ENCODE measurements around the gene CASZ1.

The CASZ1 gene

GRCh38 chr1:10682108-10682445 lies 114.4 kb downstream of the CASZ1 start:
- TF ChIP-seq YY1 (IDR thresholded peaks at IDR 0.05; ENCODE audit: insufficient read depth, insufficient read length): no peak
- TF ChIP-seq SUZ12 (IDR thresholded peaks at IDR 0.05; ENCODE audit: extremely low read depth, insufficient read depth, insufficient read length): no peak
- no peak for TF ChIP-seq ZNF274 (IDR thresholded peaks at IDR 0.05; ENCODE audit: low read depth, low read length)
- no peaks in the 10 kb centered on the region for H3K36me3 ChIP-seq (ENCODE audit: insufficient read depth, insufficient read length, low read length)
- H3K27me3 ChIP-seq (ENCODE audit: insufficient read depth, insufficient read length): no peaks in the 10 kb centered on the region
- peaks cover 32% of the 10 kb centered on the region for H3K4me1 ChIP-seq (ENCODE audit: insufficient read depth, insufficient read length)
- peak overlapping the region; percentile 8 for H3K9ac ChIP-seq (ENCODE audit: insufficient read length, low read depth)
- H3K4me3 ChIP-seq (ENCODE audit: insufficient read length, low read depth): no peak overlapping the region
- no peak for DNase-seq (ENCODE audit: low read depth, low spot score)
- H3K9me3 ChIP-seq (ENCODE audit: insufficient read depth, low read length): no peaks in the 10 kb centered on the region

GRCh38 chr1:10681296-10682107 lies 114.9 kb downstream of the CASZ1 start:
- Histone ChIP-seq H3K9me3 (ENCODE audit: insufficient read depth, low read length) (no peaks in the 10 kb centered on the region), H3K36me3 (ENCODE audit: insufficient read depth, insufficient read length, low read length) (no peaks in the 10 kb centered on the region), H3K27me3 (ENCODE audit: insufficient read depth, insufficient read length) (no peaks in the 10 kb centered on the region), H3K4me1 (ENCODE audit: insufficient read depth, insufficient read length) (peaks cover 37% of the 10 kb centered on the region), H3K4me3 (ENCODE audit: insufficient read length, low read depth) (no peak overlapping the region), H3K9ac (ENCODE audit: insufficient read length, low read depth) (peak overlapping the region; percentile 8)
- TF ChIP-seq YY1 (IDR thresholded peaks at IDR 0.05; ENCODE audit: insufficient read depth, insufficient read length) (no peak), ZNF274 (IDR thresholded peaks at IDR 0.05; ENCODE audit: low read depth, low read length) (no peak), SUZ12 (IDR thresholded peaks at IDR 0.05; ENCODE audit: extremely low read depth, insufficient read depth, insufficient read length) (no peak)
- DNase-seq (ENCODE audit: low read depth, low spot score): no peak

- H3K4me3 ChIP-seq (ENCODE audit: insufficient read length, low read depth): no peak overlapping the region
- no peak overlapping the region for H3K9ac ChIP-seq (ENCODE audit: insufficient read length, low read depth)
- no peaks in the 10 kb centered on the region for H3K27me3 ChIP-seq (ENCODE audit: insufficient read depth, insufficient read length)
- no peak for DNase-seq (ENCODE audit: low read depth, low spot score)
- TF ChIP-seq ZNF274 (IDR thresholded peaks at IDR 0.05; ENCODE audit: low read depth, low read length) (no peak), SUZ12 (IDR thresholded peaks at IDR 0.05; ENCODE audit: extremely low read depth, insufficient read depth, insufficient read length) (no peak), YY1 (IDR thresholded peaks at IDR 0.05; ENCODE audit: insufficient read depth, insufficient read length) (no peak)
- no peaks in the 10 kb centered on the region for H3K9me3 ChIP-seq (ENCODE audit: insufficient read depth, low read length)
- H3K36me3 ChIP-seq (ENCODE audit: insufficient read depth, insufficient read length, low read length): no peaks in the 10 kb centered on the region
- peaks cover 28% of the 10 kb centered on the region for H3K4me1 ChIP-seq (ENCODE audit: insufficient read depth, insufficient read length)
Measured at GRCh38 chr1:10680487-10680886, 116.0 kb downstream of the CASZ1 start.

- Histone ChIP-seq H3K9ac (ENCODE audit: insufficient read length, low read depth) (no peak overlapping the region), H3K4me3 (ENCODE audit: insufficient read length, low read depth) (no peak overlapping the region), H3K4me1 (ENCODE audit: insufficient read depth, insufficient read length) (peaks cover 27% of the 10 kb centered on the region), H3K27me3 (ENCODE audit: insufficient read depth, insufficient read length) (no peaks in the 10 kb centered on the region), H3K36me3 (ENCODE audit: insufficient read depth, insufficient read length, low read length) (no peaks in the 10 kb centered on the region), H3K9me3 (ENCODE audit: insufficient read depth, low read length) (no peaks in the 10 kb centered on the region)
- DNase-seq (ENCODE audit: low read depth, low spot score): peak; percentile 77
- TF ChIP-seq SUZ12 (IDR thresholded peaks at IDR 0.05; ENCODE audit: extremely low read depth, insufficient read depth, insufficient read length) (no peak), ZNF274 (IDR thresholded peaks at IDR 0.05; ENCODE audit: low read depth, low read length) (no peak), YY1 (IDR thresholded peaks at IDR 0.05; ENCODE audit: insufficient read depth, insufficient read length) (no peak)
Measured at GRCh38 chr1:10679496-10680220, 116.8 kb downstream of the CASZ1 start.

GRCh38 chr1:10678852-10679251 lies 117.6 kb downstream of the CASZ1 start:
- H3K9me3 ChIP-seq (ENCODE audit: insufficient read depth, low read length): no peaks in the 10 kb centered on the region
- no peaks in the 10 kb centered on the region for H3K36me3 ChIP-seq (ENCODE audit: insufficient read depth, insufficient read length, low read length)
- no peaks in the 10 kb centered on the region for H3K27me3 ChIP-seq (ENCODE audit: insufficient read depth, insufficient read length)
- H3K4me1 ChIP-seq (ENCODE audit: insufficient read depth, insufficient read length): peaks cover 23% of the 10 kb centered on the region
- no peak for DNase-seq (ENCODE audit: low read depth, low spot score)
- no peak overlapping the region for H3K4me3 ChIP-seq (ENCODE audit: insufficient read length, low read depth)
- H3K9ac ChIP-seq (ENCODE audit: insufficient read length, low read depth): no peak overlapping the region
- no peak for TF ChIP-seq ZNF274 (IDR thresholded peaks at IDR 0.05; ENCODE audit: low read depth, low read length)
- TF ChIP-seq SUZ12 (IDR thresholded peaks at IDR 0.05; ENCODE audit: extremely low read depth, insufficient read depth, insufficient read length): no peak
- TF ChIP-seq YY1 (IDR thresholded peaks at IDR 0.05; ENCODE audit: insufficient read depth, insufficient read length): no peak

GRCh38 chr1:10678402-10678801 lies 118.0 kb downstream of the CASZ1 start:
- no peak overlapping the region for H3K4me3 ChIP-seq (ENCODE audit: insufficient read length, low read depth)
- no peak for DNase-seq (ENCODE audit: low read depth, low spot score)
- H3K4me1 ChIP-seq (ENCODE audit: insufficient read depth, insufficient read length): peaks cover 23% of the 10 kb centered on the region
- H3K9me3 ChIP-seq (ENCODE audit: insufficient read depth, low read length): no peaks in the 10 kb centered on the region
- no peaks in the 10 kb centered on the region for H3K36me3 ChIP-seq (ENCODE audit: insufficient read depth, insufficient read length, low read length)
- TF ChIP-seq ZNF274 (IDR thresholded peaks at IDR 0.05; ENCODE audit: low read depth, low read length): no peak
- TF ChIP-seq YY1 (IDR thresholded peaks at IDR 0.05; ENCODE audit: insufficient read depth, insufficient read length): no peak
- TF ChIP-seq SUZ12 (IDR thresholded peaks at IDR 0.05; ENCODE audit: extremely low read depth, insufficient read depth, insufficient read length): no peak
- H3K27me3 ChIP-seq (ENCODE audit: insufficient read depth, insufficient read length): no peaks in the 10 kb centered on the region
- H3K9ac ChIP-seq (ENCODE audit: insufficient read length, low read depth): no peak overlapping the region
